ENCODE measurements around the gene PLCL2.
"Not testable (repeated sequence)": the region's sequence is repeated elsewhere in the genome, so short reads cannot be mapped to it uniquely, and the experiment has no call there.

Gene PLCL2

DNA sequence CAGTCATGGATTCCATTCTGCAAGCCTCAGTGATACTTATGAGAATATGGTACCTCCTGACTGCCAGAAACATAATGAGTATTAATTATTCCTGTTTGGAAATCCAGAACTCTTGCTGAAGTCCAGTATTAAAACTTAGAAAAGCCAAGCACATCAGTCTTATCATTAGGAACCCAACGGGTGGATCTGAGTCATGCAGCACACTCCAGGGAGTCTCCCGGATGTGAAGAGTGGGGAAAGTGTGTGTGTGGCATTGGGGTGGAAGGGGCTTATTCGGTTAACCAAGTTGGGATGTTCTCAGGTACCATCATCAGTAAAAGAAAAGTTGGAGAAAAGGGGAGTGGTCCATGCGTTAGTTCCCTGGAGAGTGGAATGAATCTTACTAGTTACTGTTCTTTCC is 181.1 kb downstream of the PLCL2 start:
- in situ Hi-C loops (cut with MboI; ENCODE audit: low sequenced_read_pairs): no loop called here

DNA sequence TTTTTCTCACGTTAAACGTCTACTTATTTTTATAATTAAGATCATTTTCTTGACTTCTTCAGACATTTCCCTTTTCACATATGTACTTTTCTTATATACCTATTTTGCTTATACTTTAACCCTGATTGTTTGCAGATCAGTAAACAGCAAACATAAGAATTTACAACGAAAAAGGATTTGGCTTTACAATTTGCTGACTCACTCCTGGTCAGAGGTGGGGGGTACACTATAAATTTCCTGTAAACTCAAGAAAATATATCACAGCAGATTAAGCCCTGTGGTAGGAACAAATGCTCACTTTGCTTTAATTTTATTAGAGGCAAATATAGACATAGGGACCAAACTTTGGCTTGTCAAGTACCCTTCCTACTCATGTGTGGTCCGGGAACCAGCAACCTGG is 185.0 kb downstream of the PLCL2 start:
- in situ Hi-C loops (cut with MboI; ENCODE audit: low sequenced_read_pairs): no loop called here

DNA sequence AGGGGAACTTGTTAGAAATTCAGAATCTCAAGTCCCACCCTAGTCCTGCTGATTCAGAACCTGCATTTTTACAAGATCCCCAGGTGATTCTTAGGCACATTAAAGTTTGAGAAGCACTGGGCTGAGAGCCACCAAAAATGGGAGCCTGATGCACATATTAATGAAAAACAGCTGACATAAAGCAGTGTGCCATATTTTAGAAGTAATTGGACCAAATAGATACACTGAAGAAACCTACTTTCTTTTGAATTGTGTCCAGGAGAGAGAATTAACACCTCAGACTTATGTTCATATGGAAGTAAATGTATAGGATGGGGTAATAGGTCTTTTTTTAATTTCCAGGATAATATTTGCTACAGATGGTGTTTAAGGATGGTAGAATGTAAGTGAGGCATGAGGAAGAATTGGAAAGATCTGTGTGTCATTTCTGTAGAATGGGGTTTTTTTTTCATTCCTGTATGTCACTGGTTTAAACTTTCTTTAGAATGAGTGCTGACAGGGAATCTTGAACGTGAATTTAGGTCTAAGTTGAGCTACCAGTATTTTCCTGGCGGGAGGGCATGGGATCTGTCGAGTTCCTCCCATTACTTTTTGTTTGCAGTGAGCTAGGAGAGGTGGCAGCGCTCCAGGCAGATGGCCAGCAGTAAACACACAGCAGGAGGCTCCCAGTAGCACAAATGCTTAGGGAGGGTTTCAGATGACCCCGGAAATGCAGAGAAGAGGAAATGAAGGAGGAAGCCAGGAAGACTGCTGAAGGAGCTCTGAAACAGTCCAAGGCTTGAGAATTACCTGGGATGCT is 185.6 kb downstream of the PLCL2 start:
- in situ Hi-C loops (cut with MboI; ENCODE audit: low sequenced_read_pairs): no loop called here

DNA sequence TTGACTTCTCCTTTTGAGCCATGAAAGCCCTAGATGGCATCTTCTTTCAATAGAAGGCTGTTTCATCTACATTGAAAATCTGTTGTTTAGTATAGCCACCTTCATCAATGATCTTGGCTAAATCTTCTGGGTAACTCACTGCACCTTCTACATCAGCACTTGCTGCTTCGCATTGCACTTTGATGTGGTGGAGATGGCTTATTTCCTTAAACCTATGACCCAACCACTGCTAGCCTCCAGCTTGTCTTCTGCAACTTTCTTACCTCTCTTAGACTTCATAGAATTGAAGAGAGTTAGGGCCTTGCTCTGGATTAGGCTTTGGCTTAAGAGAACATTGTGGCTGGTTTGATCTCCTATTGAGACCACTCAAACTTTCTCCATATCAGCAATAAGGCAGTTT is 189.8 kb downstream of the PLCL2 start:
- in situ Hi-C loops (cut with MboI; ENCODE audit: low sequenced_read_pairs): no loop called here

DNA sequence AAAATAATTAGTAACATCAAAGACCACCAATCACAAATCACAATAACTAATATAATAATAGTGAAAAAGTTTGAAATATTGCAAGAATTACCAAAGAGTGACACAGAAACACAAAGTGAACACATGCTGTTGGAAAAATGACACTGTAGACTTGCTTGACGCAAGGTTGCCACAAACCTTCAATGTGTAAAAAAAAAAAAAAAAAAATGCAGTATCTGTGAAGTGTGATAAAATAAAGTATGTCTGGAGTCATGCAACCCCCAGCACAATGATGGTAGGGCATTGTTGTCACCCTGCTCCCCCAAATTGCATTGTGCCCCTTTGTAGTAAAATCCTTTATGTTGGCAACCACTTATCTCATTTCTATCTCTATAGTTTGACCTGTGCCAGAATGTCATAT is 190.6 kb downstream of the PLCL2 start:
- in situ Hi-C loops (cut with MboI; ENCODE audit: low sequenced_read_pairs): no loop called here

DNA sequence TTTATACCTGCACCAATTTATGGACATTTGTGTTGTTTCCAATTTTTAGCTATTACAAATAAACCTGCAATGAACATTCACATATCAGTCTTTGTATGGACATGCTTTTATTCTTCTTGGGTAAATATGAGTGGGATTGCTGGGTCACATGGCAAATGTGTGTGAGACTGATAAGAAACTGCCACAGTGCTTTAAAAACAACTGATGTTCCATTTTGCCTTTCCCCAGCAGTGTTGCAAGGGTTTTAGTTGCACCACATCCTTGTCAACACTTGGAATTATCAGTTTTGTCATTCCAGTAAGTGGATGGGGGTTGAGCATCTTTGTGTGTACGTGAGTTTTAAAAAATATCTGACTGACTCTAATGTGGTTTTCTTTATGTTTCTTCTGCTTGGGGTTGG is 191.2 kb downstream of the PLCL2 start:
- in situ Hi-C loops (cut with MboI; ENCODE audit: low sequenced_read_pairs): no loop called here

DNA sequence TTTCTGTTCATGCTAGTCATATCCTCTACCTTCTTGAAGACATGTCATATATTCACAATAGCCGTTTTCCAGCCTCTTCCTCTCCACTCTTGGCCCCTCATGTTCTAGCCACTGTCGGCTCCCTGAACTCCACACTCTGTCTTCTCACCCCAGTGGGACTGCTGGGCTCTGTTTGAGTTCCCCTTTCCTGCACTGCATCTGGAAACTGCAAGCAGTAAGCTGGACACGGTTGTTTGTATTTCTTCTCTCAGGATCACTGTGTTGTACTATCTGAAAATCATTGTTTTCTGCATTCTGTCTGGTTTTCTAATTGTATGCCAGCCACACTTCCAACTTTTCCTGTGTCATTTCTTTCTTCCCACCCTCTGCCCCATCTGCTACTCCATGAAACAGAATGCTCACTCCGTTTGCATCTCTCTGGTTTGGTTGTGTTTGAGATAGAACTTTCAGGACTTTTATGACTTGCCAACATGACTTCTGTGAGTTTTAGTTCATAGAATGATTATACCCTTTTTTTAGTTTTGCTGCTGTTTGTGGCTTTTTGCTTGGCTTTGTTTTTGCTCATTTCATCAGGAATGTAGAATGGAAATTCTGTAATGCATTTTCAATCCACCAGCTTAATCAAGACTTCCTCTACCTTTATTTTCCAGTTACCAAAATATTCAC is 192.3 kb downstream of the PLCL2 start:
- in situ Hi-C loops (cut with MboI; ENCODE audit: low sequenced_read_pairs): no loop called here

DNA sequence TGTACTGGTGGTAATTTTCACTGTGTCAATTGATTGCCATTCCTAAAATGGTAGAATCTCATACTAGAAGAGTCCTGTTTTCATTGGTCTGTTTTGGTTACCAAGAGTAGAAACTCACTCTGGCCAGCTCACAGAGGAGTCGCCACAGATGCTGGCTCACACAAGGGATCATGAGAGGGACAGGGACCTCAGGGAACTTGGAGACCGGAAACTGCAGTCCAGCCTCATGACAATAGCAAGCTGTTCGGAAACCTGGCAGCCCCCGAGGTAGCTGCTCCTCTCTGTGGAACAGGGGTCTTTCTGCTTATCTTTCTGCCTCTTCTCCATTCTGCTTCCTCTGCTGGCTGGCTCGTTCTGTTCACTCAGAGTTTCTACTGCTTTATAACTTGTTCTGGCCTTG is 192.9 kb downstream of the PLCL2 start:
- in situ Hi-C loops (cut with MboI; ENCODE audit: low sequenced_read_pairs): no loop called here

DNA sequence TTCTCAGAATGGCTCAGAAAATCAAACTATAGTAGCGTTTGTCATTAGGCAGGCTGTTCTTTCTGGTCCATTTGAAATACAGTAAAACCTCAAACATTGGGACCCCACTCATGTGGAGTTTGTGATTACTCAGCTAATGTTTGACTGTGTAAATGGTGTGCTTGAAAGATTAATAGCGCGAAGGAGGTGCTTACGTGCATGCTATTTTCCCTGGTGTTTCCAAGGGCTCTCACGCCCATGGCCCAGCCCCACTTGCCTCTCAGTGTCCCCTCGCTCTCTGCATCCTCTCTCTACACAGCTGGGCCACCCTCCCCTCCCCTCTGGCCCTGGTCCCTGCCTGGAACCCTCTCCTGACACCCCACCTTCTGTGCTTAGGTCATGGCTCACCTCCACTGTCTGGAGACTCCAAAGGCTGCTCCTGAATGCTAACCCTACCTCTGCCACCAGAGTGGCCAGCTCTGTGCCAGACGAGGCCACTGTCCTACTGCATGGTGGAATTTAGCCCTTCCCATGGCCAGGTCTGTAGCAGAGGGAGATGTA is 194.2 kb downstream of the PLCL2 start:
- in situ Hi-C loops (cut with MboI; ENCODE audit: low sequenced_read_pairs): no loop called here

DNA sequence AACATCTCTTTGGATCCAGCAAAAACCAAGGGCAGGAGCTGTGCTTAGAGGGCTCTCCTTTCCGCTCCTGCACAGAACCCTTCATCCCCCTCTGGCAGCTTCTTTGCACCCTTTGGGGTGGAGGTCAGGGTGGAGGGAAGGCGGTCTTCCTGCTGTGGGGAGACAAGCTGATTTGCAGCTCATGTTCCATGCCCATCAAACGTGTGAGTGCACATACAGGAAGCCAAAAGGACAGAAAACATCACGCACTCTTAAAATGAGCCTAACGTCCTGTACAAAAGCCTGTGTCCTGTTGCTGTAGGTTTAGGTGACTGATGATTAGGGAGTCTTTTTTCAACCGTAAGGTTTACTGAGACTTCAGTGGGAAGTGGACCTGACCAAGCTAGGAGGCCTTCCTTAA is 195.2 kb downstream of the PLCL2 start:
- in situ Hi-C loops (cut with MboI; ENCODE audit: low sequenced_read_pairs): no loop called here

DNA sequence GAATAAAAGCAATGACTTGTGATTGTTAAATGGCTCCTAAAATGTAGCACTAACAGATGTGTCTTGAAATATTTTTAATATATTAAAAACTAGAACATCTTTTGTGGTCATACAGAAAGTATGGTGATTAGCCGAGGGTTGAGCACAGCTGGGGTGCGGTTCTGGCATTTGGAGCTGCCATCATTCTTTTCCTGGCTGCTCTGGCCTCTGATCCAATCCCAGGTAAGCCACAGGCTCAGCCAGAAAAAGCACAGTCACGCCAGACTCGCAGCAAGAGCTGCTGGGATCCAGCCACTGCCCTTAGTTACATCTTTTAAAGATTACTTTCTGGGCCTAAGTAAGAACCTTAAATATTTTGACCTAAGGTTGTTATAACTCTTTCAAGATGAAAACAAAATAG is 196.8 kb downstream of the PLCL2 start:
- in situ Hi-C loops (cut with MboI; ENCODE audit: low sequenced_read_pairs): no loop called here

DNA sequence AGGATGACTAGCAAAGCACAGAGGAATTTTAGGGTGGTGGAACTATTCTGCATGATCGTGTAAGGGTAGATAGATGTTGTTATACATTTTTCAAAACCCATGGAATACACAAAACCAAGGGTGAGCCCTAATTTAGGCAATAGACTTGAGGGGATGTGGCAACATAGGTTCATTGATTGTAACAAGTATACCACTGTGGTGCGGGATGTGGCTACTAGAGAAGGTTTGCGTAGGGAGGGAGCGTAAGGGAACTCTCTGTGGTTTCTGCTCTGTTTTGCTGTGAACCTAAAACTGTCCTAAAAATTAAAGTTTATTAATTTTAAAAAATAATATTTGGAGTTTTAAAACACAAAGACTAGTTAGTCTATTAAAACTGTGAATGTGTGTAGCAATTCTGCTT is 202.8 kb downstream of the PLCL2 start:
- in situ Hi-C loops (cut with MboI; ENCODE audit: low sequenced_read_pairs): no loop called here

DNA sequence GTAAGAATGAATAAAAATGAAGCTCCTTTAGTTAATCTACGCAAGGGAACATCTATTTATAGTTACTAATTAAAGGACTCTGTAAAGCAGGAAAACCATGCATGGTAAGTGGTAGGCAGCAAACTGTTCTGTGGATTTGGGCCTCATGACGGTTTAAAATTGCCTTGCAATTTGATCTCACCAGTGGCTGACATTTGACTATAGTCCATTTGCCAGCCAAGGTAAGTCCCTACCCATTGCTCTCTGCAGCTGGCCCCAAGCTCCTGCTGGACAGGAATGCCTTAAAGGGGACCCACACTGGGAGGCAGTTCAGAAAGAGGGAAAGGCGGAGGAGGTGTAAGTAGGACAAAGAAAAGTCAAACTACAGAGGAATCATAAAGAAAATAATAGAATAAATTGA is 203.3 kb downstream of the PLCL2 start:
- in situ Hi-C loops (cut with MboI; ENCODE audit: low sequenced_read_pairs): no loop called here

DNA sequence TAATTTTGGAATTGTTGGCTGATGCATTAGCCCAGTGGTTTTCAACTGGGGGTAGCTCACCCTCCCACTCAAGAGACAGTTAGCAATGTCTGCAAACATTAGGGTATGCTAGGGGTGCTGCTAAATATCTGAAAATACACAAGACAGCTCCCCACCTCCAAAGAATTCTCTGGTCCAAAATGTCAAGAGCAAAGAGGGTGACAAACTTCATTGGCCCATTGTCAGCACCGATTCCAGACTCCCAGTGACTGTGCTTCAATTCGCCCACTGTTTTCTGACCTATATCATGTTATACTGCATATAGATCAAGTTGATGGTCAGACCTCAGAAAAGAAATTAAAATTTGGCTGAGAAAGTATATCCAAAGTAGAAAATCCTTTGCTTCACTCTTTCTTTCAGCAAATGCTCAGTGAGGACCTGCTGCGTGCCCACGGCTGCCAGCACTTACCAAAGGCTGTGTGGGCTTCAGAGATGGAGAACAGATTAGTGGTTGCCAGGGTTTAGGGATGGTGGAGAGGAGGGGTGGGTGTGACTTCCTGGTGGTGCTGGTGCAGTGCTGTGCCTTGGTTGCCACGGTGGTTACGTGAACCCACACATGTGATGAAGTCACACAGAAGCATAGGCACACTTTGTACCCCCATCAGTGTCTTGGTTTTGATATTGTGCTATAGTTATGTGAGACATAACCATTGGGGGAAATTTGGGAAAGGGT is 204.0 kb downstream of the PLCL2 start:
- in situ Hi-C loops (cut with MboI; ENCODE audit: low sequenced_read_pairs): no loop called here

DNA sequence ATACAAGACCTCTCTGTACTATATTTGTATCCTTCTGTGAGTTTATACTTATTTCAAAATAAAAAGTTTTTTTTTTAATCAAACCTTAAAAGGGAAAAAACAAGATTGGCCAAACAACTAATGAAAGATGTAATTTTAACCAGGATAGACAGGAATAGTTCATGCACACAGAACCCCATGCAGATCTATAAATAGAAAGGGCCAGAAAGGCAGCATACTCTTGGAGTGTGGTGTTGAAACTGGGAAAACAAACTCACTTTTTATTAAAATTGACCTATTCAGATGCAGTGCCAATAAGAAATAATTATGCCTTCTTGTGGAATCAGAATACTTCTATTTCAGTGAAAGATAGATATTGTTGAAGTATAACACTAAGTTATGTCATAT is 204.6 kb downstream of the PLCL2 start:
- in situ Hi-C loops (cut with MboI; ENCODE audit: low sequenced_read_pairs): no loop called here

DNA sequence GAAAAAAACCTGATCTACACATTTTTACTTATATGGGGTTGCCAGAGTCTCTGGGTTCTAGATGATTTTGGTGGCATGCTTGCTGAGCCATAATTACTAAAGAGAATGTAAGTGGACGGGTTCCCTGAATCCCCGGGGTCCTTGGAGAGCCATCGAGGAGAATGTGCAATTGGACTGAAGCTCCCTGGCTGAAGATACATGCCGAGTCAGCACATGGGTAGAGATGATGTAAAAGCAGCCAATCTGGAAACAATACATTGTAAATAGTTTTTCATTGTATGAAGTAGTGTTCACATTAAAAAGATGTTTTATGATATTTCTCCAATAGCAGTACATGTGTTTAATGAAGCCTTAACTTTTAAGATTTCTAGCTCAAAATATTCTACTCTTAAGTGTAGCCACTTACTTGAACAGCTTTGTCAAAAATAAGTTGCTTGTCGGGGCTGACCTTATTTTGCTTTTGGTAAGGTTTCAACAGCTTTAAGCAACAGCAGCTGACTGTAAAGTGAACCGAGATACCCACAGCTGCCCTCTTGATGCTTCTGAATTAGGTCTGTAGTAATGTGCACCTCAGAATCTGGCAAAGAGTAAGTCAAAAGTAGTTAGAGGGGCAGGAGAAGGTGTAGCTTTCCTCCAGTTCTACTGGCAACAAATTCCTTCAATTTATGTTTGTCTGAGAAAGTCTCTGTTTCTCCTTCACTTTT is 205.7 kb downstream of the PLCL2 start:
- in situ Hi-C loops (cut with MboI; ENCODE audit: low sequenced_read_pairs): no loop called here

DNA sequence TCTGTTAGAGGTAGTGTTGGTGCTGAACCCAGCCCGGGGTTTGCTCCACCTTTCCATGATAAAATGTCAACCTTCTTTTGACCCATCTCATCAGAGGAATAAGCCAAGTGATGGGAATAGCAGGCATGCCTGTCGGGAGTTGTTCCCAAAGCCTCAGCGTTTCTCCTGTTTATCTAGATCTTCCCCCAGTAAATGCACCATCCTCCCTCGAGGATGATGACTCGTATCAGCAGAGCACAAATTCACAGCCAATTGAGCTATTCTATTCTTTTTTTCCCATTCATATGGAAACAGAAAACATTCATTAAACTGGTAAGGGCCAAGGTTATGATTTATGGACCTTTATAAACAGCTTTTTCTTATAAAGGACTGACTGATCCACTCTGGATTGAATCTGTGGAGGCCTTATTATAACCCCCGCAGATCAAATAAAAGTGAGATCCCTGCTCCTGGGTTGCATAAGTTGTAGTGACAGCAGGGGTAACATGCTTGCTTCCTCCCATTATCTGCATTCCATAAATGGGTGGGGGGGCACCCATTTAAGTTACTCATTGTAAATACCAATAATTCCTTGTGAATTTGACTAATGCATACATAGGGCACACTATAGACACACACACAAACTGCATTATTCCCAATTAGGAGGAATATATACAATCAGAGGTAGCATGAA is 207.3 kb downstream of the PLCL2 start:
- in situ Hi-C loops (cut with MboI; ENCODE audit: low sequenced_read_pairs): no loop called here

DNA sequence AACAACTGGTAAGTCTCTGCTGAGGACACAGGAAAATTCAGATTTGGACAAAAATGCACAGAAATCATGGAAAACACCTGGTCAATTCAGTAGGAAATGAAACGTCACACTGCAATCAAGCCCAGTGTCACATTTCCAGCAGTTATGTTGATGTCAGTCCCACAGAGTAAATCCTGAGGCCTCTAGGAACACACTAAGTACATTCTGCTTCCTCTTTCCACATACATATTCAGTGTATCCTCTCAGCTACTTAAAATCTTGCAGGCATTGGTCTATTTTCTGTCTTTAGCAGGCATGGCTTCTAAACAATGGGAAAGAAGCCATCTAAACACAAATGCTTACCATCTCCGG is 207.8 kb downstream of the PLCL2 start:
- in situ Hi-C loops (cut with MboI; ENCODE audit: low sequenced_read_pairs): no loop called here

DNA sequence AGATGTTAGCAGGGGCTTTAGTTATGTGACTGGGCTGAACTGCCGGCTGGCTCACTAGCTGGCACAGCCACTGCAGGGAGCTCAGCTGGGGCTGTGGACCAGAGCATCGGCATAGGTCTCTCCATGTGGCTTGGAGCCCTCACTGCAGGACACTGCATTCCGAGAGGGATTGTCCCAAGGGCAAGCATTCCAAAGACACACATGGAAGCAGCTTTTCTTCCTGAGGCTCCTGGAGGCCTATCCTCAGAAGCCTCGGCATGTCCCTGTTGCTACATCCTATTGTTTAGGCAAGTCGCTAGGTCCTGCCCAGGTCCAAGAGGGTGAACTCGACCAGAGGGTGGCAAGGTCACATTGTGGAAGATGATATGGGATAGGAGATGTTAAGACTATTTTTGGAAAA is 209.8 kb downstream of the PLCL2 start:
- in situ Hi-C loops (cut with MboI; ENCODE audit: low sequenced_read_pairs): no loop called here

DNA sequence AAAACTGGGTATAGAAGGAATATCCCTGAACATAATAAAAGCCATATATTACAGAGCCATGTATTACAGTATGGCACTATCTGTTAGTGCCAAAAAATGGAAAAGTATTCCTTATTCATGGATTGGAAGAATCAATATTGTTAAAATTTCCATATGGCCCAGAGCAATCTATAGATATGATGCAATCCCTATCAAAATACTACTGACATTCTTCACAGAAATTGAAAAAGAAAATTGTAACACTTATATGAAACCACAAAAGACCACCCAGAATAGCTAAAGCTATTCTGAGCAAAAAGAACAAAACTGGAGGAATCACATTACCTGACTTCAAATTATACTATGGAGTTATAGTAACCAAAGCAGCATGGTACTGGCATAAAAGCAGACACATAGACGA is 218.8 kb downstream of the PLCL2 start:
- in situ Hi-C loops (cut with MboI; ENCODE audit: low sequenced_read_pairs): no loop called here

DNA sequence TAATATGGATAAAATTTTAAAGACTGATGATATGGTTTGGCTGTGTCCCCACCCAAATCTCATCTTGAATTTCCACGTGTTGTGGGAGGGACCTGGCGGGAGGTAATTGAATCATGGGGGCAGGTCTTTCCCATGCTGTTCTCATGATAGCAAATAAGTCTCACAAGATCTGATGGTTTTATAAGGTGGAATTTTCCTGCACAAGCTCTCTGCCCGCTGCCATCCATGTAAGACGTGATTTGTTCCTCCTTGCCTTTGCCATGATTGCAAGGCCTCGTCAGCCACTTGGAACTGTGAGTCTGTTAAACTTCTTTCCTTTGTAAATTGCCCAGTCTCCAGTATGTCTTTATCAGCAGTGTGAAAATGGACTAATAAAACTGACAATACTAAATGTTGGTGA is 222.0 kb downstream of the PLCL2 start:
- in situ Hi-C loops (cut with MboI; ENCODE audit: low sequenced_read_pairs): not testable (repeated sequence)

Measured in hTERT RPE-1 (cell line).